ENCODE measurements around the gene SPESP1.

The SPESP1 gene

GRCh38 chr15:68991723-68992122, 61.4 kb downstream of the SPESP1 start:
- DNase-seq (ENCODE audit: low read depth, low spot score), result no peak

GRCh38 chr15:68992696-68993095, 62.4 kb downstream of the SPESP1 start:
- no peak for DNase-seq (ENCODE audit: low read depth, low spot score)

- DNase-seq (ENCODE audit: low read depth, low spot score), result no peak
Observed at GRCh38 chr15:68993276-68993675, 63.0 kb downstream of the SPESP1 start.

- no peak for DNase-seq (ENCODE audit: low read depth, low spot score)
Observed at GRCh38 chr15:68994149-68994548, 63.8 kb downstream of the SPESP1 start.

GRCh38 chr15:68994981-68995761, 64.8 kb downstream of the SPESP1 start:
- DNase-seq (ENCODE audit: low read depth, low spot score), result no peak

All from activated CD4-positive, CD25-positive, alpha-beta regulatory T cell treated with anti-CD3 and anti-CD28 coated beads, Interleukin-2, amount 50 U/mL, for 16 hours (primary cell).